ENCODE results near the gene SIN3B.
"Not testable (repeated sequence)": the region's sequence is repeated elsewhere in the genome, so short reads cannot be mapped to it uniquely, and the experiment has no call there.

The SIN3B gene

GRCh38 chr19:16872728-16873127 lies 43.5 kb downstream of the SIN3B start:
- H3K27ac ChIP-seq (ENCODE audit: low read depth, low read length): no peak overlapping the region
- no peaks in the 10 kb centered on the region for H3K27me3 ChIP-seq (ENCODE audit: control insufficient read depth, low read length)
- H3K4me1 ChIP-seq (ENCODE audit: control insufficient read depth, low read length): peaks cover 7% of the 10 kb centered on the region
- peaks cover 32% of the 10 kb centered on the region for H3K79me2 ChIP-seq (ENCODE audit: control insufficient read depth, low read length)
- TF ChIP-seq EZH2phosphoT487 (IDR thresholded peaks at IDR 0.05; ENCODE audit: borderline replicate concordance, low read length): no peak
- H3K4me3 ChIP-seq (ENCODE audit: low read length): no peak overlapping the region
- H3K9me2 ChIP-seq (replicated peaks; ENCODE audit: control insufficient read depth, low read length): no peaks in the 10 kb centered on the region
- H3K9me3 ChIP-seq (ENCODE audit: control insufficient read depth, insufficient read depth, low read length): peaks cover 7% of the 10 kb centered on the region; the same call in 1 of the 2 replicates
- H3K36me3 ChIP-seq (ENCODE audit: control insufficient read depth, low read length): peaks cover 75% of the 10 kb centered on the region
- no peaks in the 10 kb centered on the region for H4K20me1 ChIP-seq (ENCODE audit: control insufficient read depth, insufficient read depth, low read depth, low read length)
- no peak overlapping the region for H3K4me2 ChIP-seq (ENCODE audit: low read length)
- H3F3A ChIP-seq (ENCODE audit: control insufficient read depth, insufficient read depth): no peaks in the 10 kb centered on the region

- no peaks in the 10 kb centered on the region for H4K20me1 ChIP-seq (ENCODE audit: control insufficient read depth, insufficient read depth, low read depth, low read length)
- no peak overlapping the region for H3K4me2 ChIP-seq (ENCODE audit: low read length)
- H3K79me2 ChIP-seq (ENCODE audit: control insufficient read depth, low read length): peaks cover 32% of the 10 kb centered on the region
- TF ChIP-seq EZH2phosphoT487 (IDR thresholded peaks at IDR 0.05; ENCODE audit: borderline replicate concordance, low read length) (no peak), CTCF (IDR thresholded peaks at IDR 0.05; ENCODE audit: low read depth, low read length, poor library complexity, severe bottlenecking) (no peak)
- no peak overlapping the region for H3K27ac ChIP-seq (ENCODE audit: low read depth, low read length)
- peaks cover 77% of the 10 kb centered on the region for H3K36me3 ChIP-seq (ENCODE audit: control insufficient read depth, low read length)
- no peak overlapping the region for H3K4me3 ChIP-seq (ENCODE audit: low read length)
- no peaks in the 10 kb centered on the region for H3K9me2 ChIP-seq (replicated peaks; ENCODE audit: control insufficient read depth, low read length)
- no peaks in the 10 kb centered on the region for H3K27me3 ChIP-seq (ENCODE audit: control insufficient read depth, low read length)
- H3F3A ChIP-seq (ENCODE audit: control insufficient read depth, insufficient read depth): no peaks in the 10 kb centered on the region
- H3K4me1 ChIP-seq (ENCODE audit: control insufficient read depth, low read length): peaks cover 7% of the 10 kb centered on the region
- H3K9me3 ChIP-seq (ENCODE audit: control insufficient read depth, insufficient read depth, low read length): peaks cover 7% of the 10 kb centered on the region; the same call in 1 of the 2 replicates
Observed at GRCh38 chr19:16873594-16873993, 44.4 kb downstream of the SIN3B start.

- Histone ChIP-seq H3K9me2 (replicated peaks; ENCODE audit: control insufficient read depth, low read length) (no peaks in the 10 kb centered on the region), H3F3A (ENCODE audit: control insufficient read depth, insufficient read depth) (no peaks in the 10 kb centered on the region), H3K4me3 (ENCODE audit: low read length) (no peak overlapping the region), H3K9me3 (ENCODE audit: control insufficient read depth, insufficient read depth, low read length) (peaks cover 7% of the 10 kb centered on the region; the same call in 1 of the 2 replicates), H4K20me1 (ENCODE audit: control insufficient read depth, insufficient read depth, low read depth, low read length) (no peaks in the 10 kb centered on the region), H3K36me3 (ENCODE audit: control insufficient read depth, low read length) (peaks cover 80% of the 10 kb centered on the region), H3K79me2 (ENCODE audit: control insufficient read depth, low read length) (peaks cover 32% of the 10 kb centered on the region), H3K27ac (ENCODE audit: low read depth, low read length) (peak overlapping the region; percentile 26; the same call in 1 of the 2 replicates), H3K4me1 (ENCODE audit: control insufficient read depth, low read length) (peaks cover 7% of the 10 kb centered on the region), H3K27me3 (ENCODE audit: control insufficient read depth, low read length) (no peaks in the 10 kb centered on the region), H3K4me2 (ENCODE audit: low read length) (no peak overlapping the region)
- no peak for TF ChIP-seq CTCF (IDR thresholded peaks at IDR 0.05; ENCODE audit: low read depth, low read length, poor library complexity, severe bottlenecking)
- TF ChIP-seq EZH2phosphoT487 (IDR thresholded peaks at IDR 0.05; ENCODE audit: borderline replicate concordance, low read length): no peak
Observed at GRCh38 chr19:16874250-16874977, 45.2 kb downstream of the SIN3B start.

- H3K27ac ChIP-seq (ENCODE audit: low read depth, low read length): peak overlapping the region; percentile 26; the same call in 1 of the 2 replicates
- not testable (repeated sequence) for H3K9me2 ChIP-seq (replicated peaks; ENCODE audit: control insufficient read depth, low read length); H3K4me2 ChIP-seq (ENCODE audit: low read length); H3K27me3 ChIP-seq (ENCODE audit: control insufficient read depth, low read length); H3K4me3 ChIP-seq (ENCODE audit: low read length); H3K9me3 ChIP-seq (ENCODE audit: control insufficient read depth, insufficient read depth, low read length); H3K4me1 ChIP-seq (ENCODE audit: control insufficient read depth, low read length); H4K20me1 ChIP-seq (ENCODE audit: control insufficient read depth, insufficient read depth, low read depth, low read length); H3F3A ChIP-seq (ENCODE audit: control insufficient read depth, insufficient read depth)
- H3K36me3 ChIP-seq (ENCODE audit: control insufficient read depth, low read length): peaks cover 80% of the 10 kb centered on the region
- peaks cover 32% of the 10 kb centered on the region for H3K79me2 ChIP-seq (ENCODE audit: control insufficient read depth, low read length)
Observed at GRCh38 chr19:16874978-16875299, 45.7 kb downstream of the SIN3B start.
